SIG-M5 (cell line): Measurements from ENCODE around the gene PHLDB3.

Experiments used
- DNase-seq: peaks from one replicate; lab custom pipeline; 2025; lab: John Stamatoyannopoulos, UW

PHLDB3 gene

DNA sequence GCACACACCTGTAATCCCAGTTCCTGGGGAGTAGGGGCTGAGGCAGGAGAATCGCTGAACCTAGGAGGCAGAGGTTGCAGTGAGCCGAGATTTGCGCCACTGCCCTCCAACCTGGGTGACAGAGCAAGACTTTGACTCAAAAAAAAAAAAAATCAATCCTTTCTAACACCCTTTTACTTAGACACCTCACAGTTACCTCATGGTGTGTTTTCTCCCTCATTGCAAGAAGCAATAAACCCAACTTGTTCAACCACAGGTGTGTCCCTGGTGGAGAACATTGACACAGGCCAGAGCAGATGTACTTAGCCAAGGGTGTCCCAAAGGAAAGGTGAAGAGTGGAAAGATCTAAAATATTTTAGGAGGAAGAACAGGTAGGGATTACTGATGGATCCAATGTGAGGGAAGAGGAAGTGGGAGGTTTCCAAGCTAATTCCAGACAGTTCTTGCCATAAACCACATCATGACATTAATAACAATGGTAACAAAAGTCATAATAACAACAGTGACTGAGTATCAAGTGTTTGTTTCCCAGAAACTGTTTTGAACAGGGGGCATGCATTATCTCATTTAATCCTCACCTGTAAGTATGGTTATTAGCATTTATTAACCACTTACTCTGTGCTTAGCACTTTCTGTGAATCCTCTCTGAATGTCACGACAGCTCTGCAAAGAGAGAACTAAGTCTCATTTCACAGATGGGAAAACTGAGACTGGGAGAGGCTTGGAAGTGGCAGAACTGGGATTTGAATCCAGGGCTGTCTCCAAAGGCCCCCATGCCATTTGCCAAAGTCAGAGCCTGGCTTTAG, 36.0 kb downstream of the PHLDB3 start:
- no peak for DNase-seq

DNA sequence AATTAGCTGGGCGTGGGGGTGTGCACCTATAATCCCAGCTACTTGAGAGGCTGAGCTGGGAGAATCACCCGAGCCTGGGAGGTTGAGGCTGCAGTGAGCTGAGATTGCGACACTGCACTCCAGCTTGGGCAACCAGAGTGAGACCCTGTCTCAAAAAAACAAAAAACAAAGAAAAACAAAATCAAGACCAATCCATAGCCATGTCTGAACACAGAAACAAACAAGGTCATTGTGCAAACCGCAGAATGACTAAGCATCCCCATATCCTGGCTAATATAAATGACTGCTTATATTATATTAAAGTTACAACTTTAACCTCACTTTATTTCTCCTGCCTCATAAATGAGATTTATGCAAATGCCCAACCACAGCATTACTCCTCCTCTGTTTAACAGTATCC, 36.8 kb downstream of the PHLDB3 start:
- no peak for DNase-seq

- no peak for DNase-seq
Measured at GRCh38 chr19:43467276-43467675, 37.3 kb downstream of the PHLDB3 start.

DNA sequence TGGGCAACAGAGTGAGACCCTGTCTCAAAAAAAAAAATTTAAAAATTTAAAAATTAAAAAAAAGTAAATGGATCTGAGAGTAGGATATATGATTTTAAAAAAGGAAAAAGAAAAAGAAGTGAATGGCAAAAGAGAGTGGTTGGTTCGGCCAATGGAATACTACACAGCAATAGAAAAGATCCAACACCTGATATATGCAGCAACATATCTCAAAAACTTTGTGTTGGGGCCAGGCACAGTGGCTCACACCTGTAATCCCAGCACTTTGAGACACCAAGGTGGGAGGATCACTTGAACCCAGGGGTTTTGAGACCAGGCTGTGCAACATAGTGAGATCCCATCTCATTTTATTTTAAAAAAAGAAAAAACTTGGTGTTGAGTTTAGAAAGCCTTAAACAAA, 37.8 kb downstream of the PHLDB3 start:
- no peak for DNase-seq

GRCh38 chr19:43465468-43466120, 39.0 kb downstream of the PHLDB3 start, which contains the start of gene LYPD3:
LYPD3 (minus strand) TSS chr19:43465608; CDS start chr19:43465571, 37 bp downstream.
- no peak for DNase-seq

DNA sequence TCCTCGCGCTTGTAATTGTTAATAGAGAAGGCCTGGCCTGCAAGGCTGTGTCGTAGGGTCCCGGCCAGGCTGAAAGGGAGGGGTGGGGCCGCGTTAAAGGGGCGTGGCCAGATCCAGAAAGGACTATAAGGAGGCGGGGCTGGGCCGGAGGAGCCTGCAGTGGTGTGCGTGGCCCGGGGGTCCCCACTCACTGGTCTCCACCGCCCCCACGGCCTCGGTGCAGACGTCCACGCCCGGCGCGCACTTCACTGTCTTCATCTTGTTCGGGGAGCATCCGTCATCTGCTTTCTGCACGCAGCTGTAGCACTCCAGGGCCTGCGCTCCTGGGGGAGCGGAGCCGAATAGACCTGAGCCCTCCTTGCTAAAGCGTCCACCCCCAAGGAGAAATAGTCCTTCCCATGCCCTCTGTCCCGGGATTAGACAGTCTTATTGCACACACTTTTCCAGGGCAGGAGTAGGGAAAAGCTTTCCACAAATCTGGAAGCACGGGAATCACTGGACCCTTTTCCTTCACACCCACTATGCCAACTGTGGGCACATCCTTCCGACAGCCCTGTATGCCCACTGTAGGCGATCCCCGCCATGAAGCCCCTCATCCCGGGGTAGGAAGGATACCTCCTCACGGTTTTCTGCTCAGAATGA, 40.3 kb downstream of the PHLDB3 start:
- no peak for DNase-seq

DNA sequence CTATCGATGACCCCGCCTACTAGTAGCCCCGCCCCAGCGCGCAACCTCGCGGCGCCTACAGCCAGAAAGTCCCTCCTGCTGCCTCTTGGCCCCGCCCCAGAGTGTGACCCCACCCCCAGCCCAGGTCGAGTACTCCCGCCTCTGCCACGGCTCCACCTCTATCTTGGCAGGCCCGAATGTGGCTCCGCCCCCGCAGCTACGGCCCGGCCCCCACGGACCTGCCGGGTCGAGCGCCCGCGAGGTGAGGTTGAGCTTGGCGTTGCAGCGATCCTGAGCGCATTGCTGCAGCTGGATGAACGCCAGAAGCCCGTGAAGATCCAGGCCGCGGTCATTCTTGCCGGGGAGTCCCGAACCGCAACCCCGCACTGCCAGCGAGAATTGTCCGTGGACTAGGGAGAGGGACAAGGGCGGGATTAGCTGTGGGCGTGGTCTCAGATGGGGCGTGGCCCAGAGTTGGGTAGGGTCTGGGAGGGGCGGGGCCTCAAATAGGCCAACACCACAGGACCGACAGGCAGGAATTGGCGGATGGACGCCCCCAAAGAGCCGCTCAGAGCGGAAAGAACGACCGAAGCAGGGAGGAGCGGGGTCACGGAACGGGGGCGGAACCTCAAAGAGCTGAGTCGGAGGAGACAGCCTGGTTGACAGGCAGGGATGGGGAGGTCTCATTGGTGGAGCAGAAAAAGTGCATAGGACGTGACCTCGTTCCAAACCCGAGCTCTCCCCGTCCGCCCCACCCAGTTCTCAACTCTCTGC, 41.0 kb downstream of the PHLDB3 start:
- peak; percentile 53 for DNase-seq

GRCh38 chr19:43462785-43463380, 41.7 kb downstream of the PHLDB3 start:
- no peak for DNase-seq

DNA sequence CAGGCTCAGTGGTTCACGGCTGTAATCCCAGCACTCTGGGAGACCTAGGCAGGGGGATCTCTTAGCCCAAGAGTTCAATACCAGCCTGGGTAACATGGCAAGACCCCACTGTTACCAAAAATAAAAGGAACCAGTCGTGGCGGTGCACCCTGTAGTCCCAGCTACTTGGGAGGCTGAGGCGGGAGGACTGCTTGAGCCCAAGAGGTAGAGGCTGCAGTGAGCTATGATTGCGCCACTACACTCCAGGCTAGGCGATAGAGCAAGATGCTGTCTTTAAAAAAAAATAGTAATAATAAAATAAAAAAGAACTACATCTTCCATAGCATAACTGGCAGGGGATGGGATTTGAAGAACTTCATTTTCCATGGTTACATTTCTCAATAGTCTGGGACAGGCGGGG, 42.2 kb downstream of the PHLDB3 start:
- no peak for DNase-seq

- DNase-seq, result no peak
Measured at GRCh38 chr19:43461303-43461702, 43.2 kb downstream of the PHLDB3 start.

DNA sequence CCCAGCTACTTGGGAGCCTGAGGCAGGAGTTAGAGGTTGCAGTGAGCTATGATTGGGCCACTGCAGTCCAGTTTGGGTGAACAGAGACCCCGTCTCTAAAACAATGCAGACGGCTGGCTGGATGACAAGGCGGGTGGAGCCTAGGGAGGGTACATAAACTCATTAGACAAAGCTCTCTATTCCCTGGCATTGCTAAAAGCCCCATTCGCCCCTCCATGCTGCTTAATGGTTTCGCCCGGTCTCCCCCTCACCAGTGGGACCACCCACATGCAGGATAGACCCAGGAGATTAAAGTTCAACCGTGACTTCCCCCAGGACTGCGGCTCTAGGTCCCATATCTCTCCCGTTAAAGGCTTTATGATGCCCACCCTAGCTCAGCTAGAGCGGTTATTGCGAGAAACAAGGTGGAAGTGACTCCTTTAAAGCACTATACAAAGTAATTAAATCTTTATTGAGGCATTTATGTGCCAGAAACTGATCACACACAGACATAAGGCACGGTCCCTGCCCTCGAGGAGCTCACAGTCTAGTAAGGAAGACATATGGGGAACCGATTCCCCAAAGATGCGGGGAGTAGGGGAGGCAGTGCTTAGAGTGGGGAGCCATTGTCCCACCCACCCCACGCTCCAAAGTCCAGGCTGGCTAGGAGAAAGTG, 44.1 kb downstream of the PHLDB3 start:
- no peak for DNase-seq

DNA sequence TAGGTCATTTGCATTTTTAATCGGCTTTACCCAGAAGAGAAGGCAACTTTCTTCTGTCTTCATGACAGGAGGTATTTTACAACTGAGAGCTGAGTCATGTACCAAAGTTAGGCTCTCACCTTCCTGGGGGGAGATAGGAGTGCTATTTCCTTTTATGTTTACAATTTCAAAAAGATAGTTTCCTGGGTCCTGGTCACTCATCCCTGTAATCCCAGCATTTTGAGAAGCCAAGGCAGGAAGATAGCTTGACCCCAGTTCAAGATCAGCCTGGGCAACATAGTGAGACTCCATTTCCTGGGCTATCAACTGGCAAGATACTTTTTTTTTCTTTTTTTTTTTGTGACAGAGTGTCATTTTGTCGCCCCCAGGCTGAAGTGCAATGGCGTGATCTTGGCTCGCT, 46.7 kb downstream of the PHLDB3 start:
- DNase-seq, result no peak

DNA sequence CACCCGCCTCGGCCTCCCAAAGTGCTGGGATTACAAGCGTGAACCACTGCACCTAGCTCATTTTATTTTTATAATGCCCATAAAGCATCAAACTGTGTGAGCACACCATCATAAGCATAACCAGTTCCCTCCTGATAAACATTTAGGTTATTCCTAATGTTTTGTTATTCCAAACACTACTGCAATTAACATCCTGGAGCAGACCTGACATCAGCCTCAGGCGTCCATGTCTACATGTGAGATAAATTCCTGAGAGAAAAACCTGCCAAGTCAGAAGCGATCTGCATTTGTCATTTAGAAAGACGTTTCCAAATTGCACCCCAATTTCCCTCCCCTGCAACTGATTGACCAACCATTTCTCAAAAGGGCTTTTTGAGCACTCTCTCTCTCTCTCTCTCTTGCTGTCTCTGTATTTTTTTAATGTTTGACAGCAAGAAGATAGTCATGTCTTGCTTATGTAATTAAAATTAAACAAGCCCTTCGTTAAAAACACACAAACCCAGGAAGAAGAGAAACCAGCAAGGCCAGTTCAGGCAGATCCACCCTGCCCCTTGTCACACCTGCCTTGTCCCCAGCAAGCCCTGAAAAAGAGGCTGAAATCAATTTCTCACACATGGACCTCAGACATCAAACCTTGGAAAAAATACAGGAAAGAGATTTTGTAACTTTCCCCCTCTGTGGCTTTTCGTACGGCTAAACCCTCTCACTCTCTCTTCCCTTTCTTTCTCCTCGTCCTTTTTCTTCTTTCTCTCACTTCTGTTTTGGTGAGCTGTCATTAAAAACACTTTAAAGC, 49.0 kb downstream of the PHLDB3 start:
- DNase-seq, result no peak

GRCh38 chr19:43454031-43454430, 50.5 kb downstream of the PHLDB3 start:
- DNase-seq, result no peak

DNA sequence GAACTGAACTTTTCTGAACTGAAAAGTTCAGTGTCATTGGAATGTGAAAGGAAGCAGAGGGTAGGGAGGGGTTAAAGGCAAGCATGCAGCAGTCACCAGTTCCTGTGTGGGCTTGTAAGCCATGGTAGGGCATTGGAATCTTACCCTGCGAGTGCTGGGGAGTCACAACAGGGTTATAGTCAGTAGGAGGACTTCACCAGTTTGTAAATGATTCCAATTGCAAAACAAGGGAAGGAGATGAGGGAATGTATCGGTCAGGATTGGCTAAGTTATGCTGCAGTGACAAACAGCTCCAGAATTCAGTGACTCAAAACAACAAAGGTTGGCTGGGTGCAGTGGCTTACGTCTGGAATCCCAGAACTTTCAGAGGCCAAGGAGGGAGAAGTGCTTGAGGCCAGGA, 52.0 kb downstream of the PHLDB3 start:
- DNase-seq, result no peak

- no peak for DNase-seq
Measured at GRCh38 chr19:43450545-43450997, 54.0 kb downstream of the PHLDB3 start.

DNA sequence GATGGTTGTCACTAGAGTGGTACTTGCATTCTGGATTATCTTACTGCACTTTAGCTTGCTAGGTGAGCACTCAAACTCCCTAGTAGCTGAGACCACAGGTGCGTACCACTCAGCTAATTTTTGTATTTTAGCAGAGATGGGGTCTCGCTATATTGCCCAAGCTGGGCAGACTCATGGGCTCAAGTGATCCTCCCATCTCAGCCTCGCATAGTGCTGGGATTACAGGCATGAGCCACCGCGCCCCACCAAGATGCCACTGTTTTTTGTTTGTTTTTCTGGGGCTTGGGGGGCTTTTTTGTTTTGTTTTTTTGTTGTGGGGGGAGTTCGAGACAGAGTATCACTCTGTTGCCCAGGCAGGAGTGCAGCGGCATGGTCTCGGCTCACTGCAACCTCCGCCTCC, 56.9 kb downstream of the PHLDB3 start:
- DNase-seq, result no peak

GRCh38 chr19:43446746-43447489, 57.6 kb downstream of the PHLDB3 start:
- DNase-seq, result no peak

GRCh38 chr19:43445426-43445825, 59.1 kb downstream of the PHLDB3 start:
- DNase-seq, result no peak
